LNCaP clone FGC (cell line): ENCODE data around the gene DICER1.

ENCODE experiments used
- DNase-seq: peaks from one replicate; pipeline ENCODE4 v3.0.0-alpha.2; 2011; ENCODE audit warnings: low read depth
- H3K4me3 ChIP-seq: 2 replicates; pipeline ENCODE4 v1.5.1; 2011; ENCODE audit warnings: mild to moderate bottlenecking, low read depth, low read length, control low read depth
- CTCF ChIP-seq: IDR thresholded peaks from 2 replicates; pipeline ENCODE4 v1.5.1; 2012; ENCODE audit warnings: mild to moderate bottlenecking; ENCODE audit not compliant: control insufficient read depth, insufficient read depth; ENCODE audit errors: extremely low read depth

Gene DICER1

GRCh38 chr14:95117937-95118721 is 39.2 kb downstream of the DICER1 start:
- no peak overlapping the region for H3K4me3 ChIP-seq
- TF ChIP-seq CTCF = no peak
- DNase-seq = no peak

- TF ChIP-seq CTCF = no peak
- no peak overlapping the region for H3K4me3 ChIP-seq
- DNase-seq = no peak
Measured at GRCh38 chr14:95113476-95113875, 43.9 kb downstream of the DICER1 start.

DNA sequence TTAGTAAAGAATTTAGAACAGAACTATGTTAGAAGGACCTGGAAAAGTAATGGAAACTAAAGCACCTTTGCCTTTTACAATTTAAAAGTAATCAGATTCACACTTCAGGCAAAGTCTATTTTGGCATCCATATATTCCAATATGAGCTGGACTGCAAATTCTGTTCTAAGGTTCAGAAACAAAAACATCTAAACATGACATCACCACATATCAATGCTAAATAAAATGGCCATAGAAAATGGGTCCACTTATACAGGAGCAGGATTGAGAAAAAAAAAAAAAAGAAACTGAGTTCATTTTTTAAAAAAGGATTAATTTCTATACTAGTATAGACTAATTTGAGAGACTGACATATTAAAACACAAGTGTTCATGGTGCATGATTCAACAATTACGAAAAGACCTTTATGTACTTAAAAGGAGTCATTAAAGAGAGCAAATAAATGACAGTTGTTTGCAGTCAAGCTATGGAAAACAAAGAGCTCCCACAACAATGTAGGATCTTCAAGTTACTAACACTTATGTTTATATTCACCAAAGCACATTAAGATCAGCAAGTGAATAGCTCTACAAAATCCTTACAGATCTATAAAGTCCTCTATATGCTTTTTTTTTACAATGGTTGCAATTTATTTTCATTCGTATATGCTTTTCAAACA is 45.7 kb downstream of the DICER1 start:
- no peak for TF ChIP-seq CTCF
- no peak overlapping the region for H3K4me3 ChIP-seq
- peak; percentile 52 for DNase-seq

- no peak overlapping the region for H3K4me3 ChIP-seq
- no peak for DNase-seq
- TF ChIP-seq CTCF = no peak
Measured at GRCh38 chr14:95110178-95110577, 47.2 kb downstream of the DICER1 start.

DNA sequence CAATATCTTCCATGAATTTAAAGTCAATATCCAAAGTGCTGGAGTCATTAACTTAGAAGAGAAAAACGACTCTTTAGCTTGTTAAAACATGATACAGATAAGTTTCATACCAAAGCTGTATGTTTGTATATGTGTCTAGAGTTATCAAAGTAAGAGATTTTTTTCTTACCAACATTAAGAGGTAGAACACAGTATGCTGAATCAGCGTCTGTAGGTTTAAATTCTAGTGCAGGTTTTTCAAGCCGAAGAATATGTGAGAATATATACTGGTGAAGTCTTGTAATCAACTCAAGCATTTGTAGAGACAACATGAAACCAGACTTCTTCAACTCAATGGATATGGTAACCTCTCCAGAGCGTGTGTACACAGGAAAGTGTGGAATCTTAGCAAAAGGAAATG is 49.6 kb downstream of the DICER1 start:
- H3K4me3 ChIP-seq = no peak overlapping the region
- TF ChIP-seq CTCF = no peak
- DNase-seq = no peak

DNA sequence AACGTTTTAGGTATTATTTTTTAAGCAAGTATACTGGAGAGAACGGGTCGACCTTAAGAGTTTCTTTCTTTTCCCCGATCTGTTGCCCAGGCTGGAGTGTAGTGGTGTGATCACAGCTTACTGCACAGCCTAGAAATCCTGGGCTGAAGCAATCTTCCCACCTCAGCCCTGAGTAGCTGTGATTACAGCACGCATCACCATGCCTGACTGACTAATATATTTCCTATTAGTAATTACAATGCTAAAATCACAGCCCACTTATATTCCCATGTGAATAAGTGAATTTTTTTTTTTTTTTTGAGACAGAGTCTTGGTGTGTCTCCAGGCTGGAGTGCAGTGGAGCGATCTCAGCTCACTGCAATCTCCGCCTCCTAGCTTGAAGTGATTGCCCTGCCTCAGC is 50.4 kb downstream of the DICER1 start:
- no peak for TF ChIP-seq CTCF
- DNase-seq = no peak

More for the DNA sequence above, 50.4 kb downstream of the DICER1 start:
- H3K4me3 ChIP-seq = no peak overlapping the region
